RWPE2 (cell line): ENCODE measurements around the gene OR1E2.
"Not testable (repeated sequence)": the region's sequence is repeated elsewhere in the genome, so short reads cannot be mapped to it uniquely, and the experiment has no call there.

Experiments used
- ATAC-seq: fragments of 200-7000 bp; cut with Tn5 transposase; 3 replicates; pipeline ENCODE4 v1.9.1; 2021; ENCODE audit warnings: low read depth
- DNase-seq: peaks from one replicate; pipeline ENCODE4 v3.0.0-alpha.2; 2020; ENCODE audit warnings: low spot score
- H3K27ac ChIP-seq: fragments of 450-650 bp; 2 replicates; pipeline ENCODE4 v1.5.1; 2017; ENCODE audit warnings: mild to moderate bottlenecking; ENCODE audit not compliant: poor library complexity, severe bottlenecking
- H3K27me3 ChIP-seq: fragments of 250-450 bp; sonication (Bioruptor Pico); 2 replicates; pipeline ENCODE4 v1.5.1; 2021; ENCODE audit warnings: mild to moderate bottlenecking, moderate library complexity; ENCODE audit not compliant: insufficient read depth, poor library complexity, severe bottlenecking
- H3K36me3 ChIP-seq: fragments of 250-450 bp; sonication (Bioruptor Pico); 2 replicates; pipeline ENCODE4 v1.5.1; 2020; ENCODE audit warnings: low read depth, mild to moderate bottlenecking, moderate library complexity
- H3K4me1 ChIP-seq: fragments of 250-450 bp; sonication (Bioruptor Pico); 2 replicates; pipeline ENCODE4 v1.5.1; 2021; ENCODE audit warnings: mild to moderate bottlenecking, moderate library complexity; ENCODE audit not compliant: insufficient read depth, poor library complexity, severe bottlenecking
- H3K4me3 ChIP-seq: fragments of 250-450 bp; sonication (Bioruptor Pico); 2 replicates; pipeline ENCODE4 v1.5.1; 2021; ENCODE audit warnings: mild to moderate bottlenecking, moderate library complexity; ENCODE audit not compliant: severe bottlenecking
- H3K9me3 ChIP-seq: fragments of 250-450 bp; sonication (Bioruptor Pico); 2 replicates; pipeline ENCODE4 v1.5.1; 2021; ENCODE audit warnings: mild to moderate bottlenecking, moderate library complexity; ENCODE audit not compliant: severe bottlenecking
- TF ChIP-seq, protein P1 (sequence below): fragments of 450-650 bp; IDR thresholded peaks from one replicate; pipeline ENCODE4 v1.5.1; 2017; ENCODE audit warnings: mild to moderate bottlenecking, moderate library complexity; ENCODE audit not compliant: poor library complexity, severe bottlenecking

The OR1E2 gene

GRCh38 chr17:3448059-3448665 is 14.5 kb upstream of the OR1E2 start:
- TF ChIP-seq, protein P1, sequence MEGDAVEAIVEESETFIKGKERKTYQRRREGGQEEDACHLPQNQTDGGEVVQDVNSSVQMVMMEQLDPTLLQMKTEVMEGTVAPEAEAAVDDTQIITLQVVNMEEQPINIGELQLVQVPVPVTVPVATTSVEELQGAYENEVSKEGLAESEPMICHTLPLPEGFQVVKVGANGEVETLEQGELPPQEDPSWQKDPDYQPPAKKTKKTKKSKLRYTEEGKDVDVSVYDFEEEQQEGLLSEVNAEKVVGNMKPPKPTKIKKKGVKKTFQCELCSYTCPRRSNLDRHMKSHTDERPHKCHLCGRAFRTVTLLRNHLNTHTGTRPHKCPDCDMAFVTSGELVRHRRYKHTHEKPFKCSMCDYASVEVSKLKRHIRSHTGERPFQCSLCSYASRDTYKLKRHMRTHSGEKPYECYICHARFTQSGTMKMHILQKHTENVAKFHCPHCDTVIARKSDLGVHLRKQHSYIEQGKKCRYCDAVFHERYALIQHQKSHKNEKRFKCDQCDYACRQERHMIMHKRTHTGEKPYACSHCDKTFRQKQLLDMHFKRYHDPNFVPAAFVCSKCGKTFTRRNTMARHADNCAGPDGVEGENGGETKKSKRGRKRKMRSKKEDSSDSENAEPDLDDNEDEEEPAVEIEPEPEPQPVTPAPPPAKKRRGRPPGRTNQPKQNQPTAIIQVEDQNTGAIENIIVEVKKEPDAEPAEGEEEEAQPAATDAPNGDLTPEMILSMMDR = peak; percentile 5
- H3K27ac ChIP-seq = no peak overlapping the region
- H3K4me3 ChIP-seq = no peak overlapping the region
- peaks cover 10% of the 10 kb centered on the region for H3K4me1 ChIP-seq
- no peak for DNase-seq
- no peaks in the 10 kb centered on the region for H3K36me3 ChIP-seq
- no peaks in the 10 kb centered on the region for H3K27me3 ChIP-seq
- no peaks in the 10 kb centered on the region for H3K9me3 ChIP-seq
- no peak for ATAC-seq

DNA sequence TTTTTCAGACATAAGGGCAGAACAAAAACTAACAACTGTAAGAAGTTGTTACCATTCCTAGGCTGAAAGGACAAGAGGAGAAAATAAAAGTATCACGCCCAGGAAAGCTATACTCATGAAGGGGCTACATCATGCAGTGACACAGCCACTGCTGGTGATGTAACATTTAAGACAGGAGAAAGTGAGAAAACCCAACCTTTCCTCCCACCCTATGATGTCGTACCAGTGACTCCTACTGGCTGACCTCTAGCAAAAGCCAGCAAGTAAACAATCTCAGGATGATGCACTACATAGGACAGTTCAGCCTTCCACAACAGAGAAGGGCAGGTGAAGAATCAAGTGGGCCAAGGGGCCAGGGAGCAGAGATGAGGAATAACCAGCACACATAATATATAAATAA is 14.0 kb upstream of the OR1E2 start:
- no peaks in the 10 kb centered on the region for H3K9me3 ChIP-seq
- no peak for ATAC-seq
- TF ChIP-seq, protein P1 = peak; percentile 29

DNA sequence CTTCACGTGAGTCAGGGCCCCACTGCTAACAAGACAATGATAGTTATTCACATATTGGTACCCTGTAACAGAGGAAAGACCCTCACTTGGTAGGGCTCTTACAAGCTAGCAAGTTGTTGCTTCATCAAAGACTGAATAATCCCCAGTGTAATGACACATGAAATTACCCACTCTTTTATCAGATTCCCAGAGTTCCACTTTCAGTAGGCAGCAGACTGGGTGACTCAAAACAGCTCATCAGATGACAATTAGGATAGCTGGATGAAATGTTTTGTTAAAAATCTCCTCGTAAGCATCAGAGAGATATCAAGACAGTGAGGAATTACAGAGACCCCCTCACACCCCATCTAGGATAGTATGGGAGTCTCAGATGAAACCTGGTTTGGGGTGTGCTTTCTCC is 6.8 kb upstream of the OR1E2 start:
- ATAC-seq = no peak
- DNase-seq = no peak
- Histone ChIP-seq H3K9me3 (no peaks in the 10 kb centered on the region), H3K4me1 (no peaks in the 10 kb centered on the region), H3K36me3 (no peaks in the 10 kb centered on the region), H3K27ac (no peak overlapping the region), H3K27me3 (peaks cover 12% of the 10 kb centered on the region), H3K4me3 (no peak overlapping the region)
- TF ChIP-seq, protein P1 = no peak

More for the DNA sequence above, 14.0 kb upstream of the OR1E2 start:
- DNase-seq = no peak
- Histone ChIP-seq H3K27me3 (no peaks in the 10 kb centered on the region), H3K4me1 (peaks cover 10% of the 10 kb centered on the region), H3K4me3 (no peak overlapping the region), H3K27ac (no peak overlapping the region), H3K36me3 (no peaks in the 10 kb centered on the region)

DNA sequence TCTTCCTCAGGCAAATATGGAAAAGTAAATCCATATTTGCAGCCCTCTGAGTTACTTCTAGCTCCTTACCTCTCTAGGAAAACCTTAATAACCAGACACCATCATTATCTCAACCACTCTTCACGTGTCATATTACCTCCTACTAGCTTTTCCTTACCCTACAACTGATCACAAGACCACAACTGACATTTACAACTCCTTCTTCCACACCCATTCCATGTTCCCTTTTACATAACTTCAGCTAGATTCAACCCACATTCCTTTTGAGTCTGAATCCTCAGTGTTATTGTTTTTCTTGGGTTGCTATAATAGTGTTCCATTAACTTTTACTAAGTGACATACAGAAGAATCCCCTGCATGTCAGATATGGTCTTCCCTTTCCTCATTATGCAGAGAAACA is 4.7 kb upstream of the OR1E2 start:
- no peak overlapping the region for H3K4me3 ChIP-seq
- TF ChIP-seq, protein P1 = no peak
- H3K27ac ChIP-seq = no peak overlapping the region
- DNase-seq (no peak), ATAC-seq (no peak)
- H3K4me1 ChIP-seq = no peaks in the 10 kb centered on the region
- H3K9me3 ChIP-seq = no peaks in the 10 kb centered on the region
- H3K27me3 ChIP-seq = peaks cover 12% of the 10 kb centered on the region
- H3K36me3 ChIP-seq = no peaks in the 10 kb centered on the region

DNA sequence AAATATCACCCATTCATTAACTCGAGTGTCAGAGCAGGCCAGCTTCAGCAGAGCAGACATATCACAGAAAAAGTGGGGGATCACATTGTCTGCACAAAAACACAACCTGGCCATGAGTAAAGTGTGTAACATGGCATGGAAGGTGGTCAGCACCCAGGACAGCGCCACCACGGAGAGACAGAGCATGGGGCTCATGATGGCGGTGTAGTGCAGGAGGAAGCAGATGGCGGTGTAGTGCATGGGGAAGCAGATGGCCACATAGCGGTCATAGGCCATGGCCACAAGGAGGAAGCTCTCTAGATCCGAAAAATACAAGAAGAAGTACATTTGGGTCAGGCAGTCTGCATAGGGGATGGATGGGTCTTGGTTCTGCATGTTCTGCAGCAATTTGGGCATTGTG is 426 bp downstream of the OR1E2 start:
- not testable (repeated sequence) for H3K4me1 ChIP-seq, H3K27me3 ChIP-seq, H3K36me3 ChIP-seq, H3K4me3 ChIP-seq, ATAC-seq, DNase-seq, H3K27ac ChIP-seq, H3K9me3 ChIP-seq
